ENCODE measurements around the gene RFTN1.
A peak's percentile ranks its signal among the peaks of the same experiment; 100 is the strongest.

The RFTN1 gene

GRCh38 chr3:16504242-16504641 lies 9.3 kb downstream of the RFTN1 start:
- no peak overlapping the region for H3K9ac ChIP-seq (ENCODE audit: low read depth, low read length, poor library complexity, severe bottlenecking)
- H3K79me2 ChIP-seq (ENCODE audit: insufficient read depth, low read length): peaks cover 100% of the 10 kb centered on the region
- no peaks in the 10 kb centered on the region for H3K27me3 ChIP-seq (ENCODE audit: insufficient read depth, low read length, poor library complexity, severe bottlenecking)
- H3K4me1 ChIP-seq (ENCODE audit: insufficient read depth, low read length, poor library complexity, severe bottlenecking): peaks cover 75% of the 10 kb centered on the region
- H3K9me2 ChIP-seq (replicated peaks; ENCODE audit: low read depth, low read length): no peaks in the 10 kb centered on the region
- no peak overlapping the region for H3K4me3 ChIP-seq (ENCODE audit: low read length, poor library complexity, severe bottlenecking)
- no peaks in the 10 kb centered on the region for H3F3A ChIP-seq (ENCODE audit: low read depth)
- H3K9me3 ChIP-seq (ENCODE audit: insufficient read depth, low read depth, low read length): no peaks in the 10 kb centered on the region
- H2AFZ ChIP-seq (ENCODE audit: low read length): no peak overlapping the region
- H4K20me1 ChIP-seq (ENCODE audit: insufficient read depth, low read length, poor library complexity, severe bottlenecking): peaks cover 49% of the 10 kb centered on the region
- no peak overlapping the region for H3K4me2 ChIP-seq (ENCODE audit: low read depth, low read length, poor library complexity, severe bottlenecking)
- H3K36me3 ChIP-seq (ENCODE audit: insufficient read depth, low read length): peaks cover 19% of the 10 kb centered on the region; the same call in 1 of the 2 replicates
- no peak for TF ChIP-seq EZH2phosphoT487 (IDR thresholded peaks at IDR 0.05; ENCODE audit: borderline replicate concordance)
- no peak for TF ChIP-seq CTCF (conservative IDR thresholded peaks at IDR 0.05; ENCODE audit: low read length)

- Histone ChIP-seq H3K9me2 (replicated peaks; ENCODE audit: low read depth, low read length) (no peaks in the 10 kb centered on the region), H3K4me3 (ENCODE audit: low read length, poor library complexity, severe bottlenecking) (no peak overlapping the region), H3K4me2 (ENCODE audit: low read depth, low read length, poor library complexity, severe bottlenecking) (peak overlapping the region; percentile 22), H3K79me2 (ENCODE audit: insufficient read depth, low read length) (peaks cover 100% of the 10 kb centered on the region), H3K36me3 (ENCODE audit: insufficient read depth, low read length) (peaks cover 19% of the 10 kb centered on the region; the same call in 1 of the 2 replicates), H3K27me3 (ENCODE audit: insufficient read depth, low read length, poor library complexity, severe bottlenecking) (no peaks in the 10 kb centered on the region), H3K9ac (ENCODE audit: low read depth, low read length, poor library complexity, severe bottlenecking) (no peak overlapping the region), H2AFZ (ENCODE audit: low read length) (no peak overlapping the region), H3K9me3 (ENCODE audit: insufficient read depth, low read depth, low read length) (no peaks in the 10 kb centered on the region), H3K4me1 (ENCODE audit: insufficient read depth, low read length, poor library complexity, severe bottlenecking) (peaks cover 75% of the 10 kb centered on the region), H4K20me1 (ENCODE audit: insufficient read depth, low read length, poor library complexity, severe bottlenecking) (peaks cover 43% of the 10 kb centered on the region), H3F3A (ENCODE audit: low read depth) (no peaks in the 10 kb centered on the region)
- TF ChIP-seq CTCF (conservative IDR thresholded peaks at IDR 0.05; ENCODE audit: low read length): no peak
- no peak for TF ChIP-seq EZH2phosphoT487 (IDR thresholded peaks at IDR 0.05; ENCODE audit: borderline replicate concordance)
Observed at GRCh38 chr3:16503191-16503776, 10.2 kb downstream of the RFTN1 start.

- Histone ChIP-seq H4K20me1 (ENCODE audit: insufficient read depth, low read length, poor library complexity, severe bottlenecking) (peaks cover 36% of the 10 kb centered on the region), H3K4me1 (ENCODE audit: insufficient read depth, low read length, poor library complexity, severe bottlenecking) (peaks cover 75% of the 10 kb centered on the region), H3K9me2 (replicated peaks; ENCODE audit: low read depth, low read length) (no peaks in the 10 kb centered on the region), H3K36me3 (ENCODE audit: insufficient read depth, low read length) (peaks cover 19% of the 10 kb centered on the region; the same call in 1 of the 2 replicates), H3K9me3 (ENCODE audit: insufficient read depth, low read depth, low read length) (no peaks in the 10 kb centered on the region), H3K27me3 (ENCODE audit: insufficient read depth, low read length, poor library complexity, severe bottlenecking) (no peaks in the 10 kb centered on the region), H3K9ac (ENCODE audit: low read depth, low read length, poor library complexity, severe bottlenecking) (no peak overlapping the region), H3K4me2 (ENCODE audit: low read depth, low read length, poor library complexity, severe bottlenecking) (peak overlapping the region; percentile 22), H2AFZ (ENCODE audit: low read length) (no peak overlapping the region), H3K4me3 (ENCODE audit: low read length, poor library complexity, severe bottlenecking) (no peak overlapping the region), H3F3A (ENCODE audit: low read depth) (no peaks in the 10 kb centered on the region), H3K79me2 (ENCODE audit: insufficient read depth, low read length) (peaks cover 100% of the 10 kb centered on the region)
- TF ChIP-seq CTCF (conservative IDR thresholded peaks at IDR 0.05; ENCODE audit: low read length) (no peak), EZH2phosphoT487 (IDR thresholded peaks at IDR 0.05; ENCODE audit: borderline replicate concordance) (no peak)
Observed at GRCh38 chr3:16502347-16502908, 11.1 kb downstream of the RFTN1 start.

Data from Loucy (cell line).